ENCODE results near the gene TBC1D1.

- no peak for TF ChIP-seq CTCF (IDR thresholded peaks at IDR 0.05)
- TF ChIP-seq POLR2AphosphoS5 (IDR thresholded peaks at IDR 0.05): no peak
- no peak for TF ChIP-seq POLR2A (IDR thresholded peaks at IDR 0.05)
- TF ChIP-seq EP300 (IDR thresholded peaks at IDR 0.05; ENCODE audit: low read depth): no peak
These were observed 145.7 kb downstream of the TBC1D1 start for GRCh38 chr4:38036548-38036947.

Measured in transverse colon (tissue), 4 donors.